CD4-positive, CD25-positive, alpha-beta regulatory T cell (primary cell): ENCODE data around the gene RAD51D. TPM values are rescaled to one million over a fixed set of nuclear protein-coding genes. Genes with fewer than 3 reads are reported as not detected.

ENCODE experiments used
- ATAC-seq, 2 donors: fragments of 150-1000 bp; cut with Tn5 transposase; one replicate each; pipeline ENCODE4 v1.10.0; 2021; ENCODE audit warnings: low read depth in 2 of 2, moderate number of reproducible peaks in 2 of 2, moderate library complexity in 1 of 2
- DNase-seq, 3 donors: peaks; one replicate each; pipeline versions ENCODE4 v3.0.0 to v3.0.0-alpha.2; 2012 to 2022; ENCODE audit warnings: mixed read lengths in 1 of 3
- H3K27ac ChIP-seq: one replicate; pipeline ENCODE4 v1.7.0; 2013; ENCODE audit warnings: mild to moderate bottlenecking, low read length; ENCODE audit not compliant: insufficient read depth, poor library complexity, severe bottlenecking
- H3K27me3 ChIP-seq: one replicate; pipeline ENCODE4 v1.7.0; 2013; ENCODE audit warnings: low read length; ENCODE audit not compliant: control insufficient read depth, insufficient read depth
- H3K36me3 ChIP-seq: one replicate; pipeline ENCODE4 v1.7.0; 2013; ENCODE audit warnings: mild to moderate bottlenecking, low read length, moderate library complexity; ENCODE audit not compliant: control insufficient read depth, insufficient read depth
- H3K4me1 ChIP-seq: 2 replicates; pipeline ENCODE4 v1.7.0; 2013; ENCODE audit warnings: mild to moderate bottlenecking, low read length; ENCODE audit not compliant: insufficient read depth, control insufficient read depth, poor library complexity, severe bottlenecking
- H3K4me3 ChIP-seq: one replicate; pipeline ENCODE4 v1.7.0; 2013; ENCODE audit warnings: low read depth, mild to moderate bottlenecking, low read length, moderate library complexity
- H3K9me3 ChIP-seq, 2 experiments: 1 replicate in 1 of 2; 2 replicates in 1 of 2; pipeline ENCODE4 v1.7.0; 2013; ENCODE audit warnings: low read length in 2 of 2, mild to moderate bottlenecking in 1 of 2, moderate library complexity in 1 of 2; ENCODE audit not compliant: control insufficient read depth in 2 of 2
- H3K27ac Mint-ChIP-seq, 3 donors: one replicate each; pipeline ENCODE4 v1.8.0; 2020 to 2022; ENCODE audit warnings: mild to moderate bottlenecking in 3 of 3, mixed read lengths in 3 of 3, moderate library complexity in 2 of 3
- H3K27me3 Mint-ChIP-seq: one replicate; pipeline ENCODE4 v1.8.0; 2022; ENCODE audit warnings: mild to moderate bottlenecking, mixed read lengths
- H3K36me3 Mint-ChIP-seq: one replicate; pipeline ENCODE4 v1.8.0; 2020; ENCODE audit warnings: mixed read lengths
- H3K4me1 Mint-ChIP-seq, 4 donors: one replicate each; pipeline ENCODE4 v1.8.0; 2020 to 2022; ENCODE audit warnings: mixed read lengths in 4 of 4, mild to moderate bottlenecking in 1 of 4
- H3K4me3 Mint-ChIP-seq, 4 donors: one replicate each; pipeline ENCODE4 v1.8.0; 2020 to 2022; ENCODE audit warnings: mild to moderate bottlenecking in 4 of 4, mixed read lengths in 4 of 4, moderate library complexity in 3 of 4
- H3K9me3 Mint-ChIP-seq, 7 donors: one replicate each; pipeline ENCODE4 v1.8.0; 2020 to 2022; ENCODE audit warnings: mixed read lengths in 7 of 7, mild to moderate bottlenecking in 3 of 7, moderate library complexity in 2 of 7
- polyA plus RNA-seq, 4 donors: library from polyadenylated mRNA; unstranded; fragments of 300-500 nt; fragmentation: Illumina TruSeq; gene quantifications; one replicate each; pipeline ENCODE4 v1.2.3, GENCODE V29; 2021
- total RNA-seq: library from RNA; stranded (reverse); gene quantifications from one replicate; pipeline ENCODE4 v1.2.3, GENCODE V29; 2022

Gene RAD51D
- total and polyA plus RNA-seq, 5 donors from 2014 or later = 7.0 to 11.7 (median 11.0) TPM

- Mint-ChIP-seq H3K4me1 (peaks cover 32 to 86% (median 65%) of the 10 kb centered on the region in 4 donors), H3K27me3 (no peaks in the 10 kb centered on the region), H3K36me3 (peaks cover 34% of the 10 kb centered on the region), H3K27ac (peak overlapping the region; percentile 18 to 96 (median 95)), H3K9me3 (no peaks in the 10 kb centered on the region), H3K4me3 (peak overlapping the region; percentile 56 to 76 (median 69))
- Histone ChIP-seq H3K4me1 (peaks cover 35% of the 10 kb centered on the region), H3K9me3 (no peaks in the 10 kb centered on the region), H3K4me3 (peak overlapping the region; percentile 57), H3K27ac (no peak overlapping the region), H3K27me3 (no peaks in the 10 kb centered on the region), H3K36me3 (peaks cover 22% of the 10 kb centered on the region)
- DNase-seq (no peak), ATAC-seq (no peak)
These were observed 57.4 kb downstream of the RAD51D start for GRCh38 chr17:35062308-35062707.

- Mint-ChIP-seq H3K27me3 (no peaks in the 10 kb centered on the region), H3K27ac (peak overlapping the region; percentile 44 to 90 (median 58)), H3K9me3 (peaks cover 0 to 4% (median 0%) of the 10 kb centered on the region in 7 donors), H3K4me1 (peaks cover 25 to 89% (median 68%) of the 10 kb centered on the region in 4 donors), H3K4me3 (peak overlapping the region in 3 of 4 donors; percentile 1 to 85 (median 31)), H3K36me3 (peaks cover 50% of the 10 kb centered on the region)
- Histone ChIP-seq H3K36me3 (peaks cover 28% of the 10 kb centered on the region), H3K4me1 (peaks cover 35% of the 10 kb centered on the region), H3K4me3 (no peak overlapping the region), H3K27ac (no peak overlapping the region), H3K27me3 (no peaks in the 10 kb centered on the region), H3K9me3 (no peaks in the 10 kb centered on the region)
- ATAC-seq (no peak), DNase-seq (no peak)
These were observed 62.2 kb downstream of the RAD51D start for GRCh38 chr17:35057332-35057915.

GRCh38 chr17:35056013-35056412 is 63.6 kb downstream of the RAD51D start:
- peaks cover 48% of the 10 kb centered on the region for H3K36me3 Mint-ChIP-seq
- H3K27me3 Mint-ChIP-seq = no peaks in the 10 kb centered on the region
- ATAC-seq = no peak
- Histone ChIP-seq H3K27ac (no peak overlapping the region), H3K4me1 (peaks cover 48% of the 10 kb centered on the region), H3K9me3 (no peaks in the 10 kb centered on the region), H3K36me3 (peaks cover 19% of the 10 kb centered on the region), H3K27me3 (no peaks in the 10 kb centered on the region), H3K4me3 (no peak overlapping the region)
- peak overlapping the region in 3 of 4 donors; percentile 18 to 72 (median 61) for H3K4me3 Mint-ChIP-seq
- DNase-seq = no peak
- peak overlapping the region; percentile 87 to 90 (median 89) for H3K27ac Mint-ChIP-seq
- H3K9me3 Mint-ChIP-seq = peaks cover 0 to 4% (median 0%) of the 10 kb centered on the region in 7 donors
- peaks cover 35 to 90% (median 78%) of the 10 kb centered on the region in 4 donors for H3K4me1 Mint-ChIP-seq

- H3K27ac ChIP-seq = peak overlapping the region; percentile 86
- H3K9me3 ChIP-seq = no peaks in the 10 kb centered on the region
- H3K36me3 Mint-ChIP-seq = peaks cover 32% of the 10 kb centered on the region
- H3K27me3 ChIP-seq = no peaks in the 10 kb centered on the region
- H3K9me3 Mint-ChIP-seq = peaks cover 0 to 4% (median 0%) of the 10 kb centered on the region in 7 donors
- peaks cover 10% of the 10 kb centered on the region for H3K36me3 ChIP-seq
- H3K4me1 ChIP-seq = peaks cover 70% of the 10 kb centered on the region
- DNase-seq (no peak), ATAC-seq (no peak)
- H3K27me3 Mint-ChIP-seq = peaks cover 4% of the 10 kb centered on the region
- peak overlapping the region; percentile 91 to 99 (median 92) for H3K27ac Mint-ChIP-seq
- H3K4me1 Mint-ChIP-seq = peaks cover 39 to 91% (median 79%) of the 10 kb centered on the region in 4 donors
- peak overlapping the region; percentile 75 for H3K4me3 ChIP-seq
- peak overlapping the region; percentile 65 to 86 (median 72) for H3K4me3 Mint-ChIP-seq
These were observed 66.5 kb downstream of the RAD51D start for GRCh38 chr17:35053204-35053603.

GRCh38 chr17:35052780-35053179 is 66.9 kb downstream of the RAD51D start:
- Histone ChIP-seq H3K36me3 (peaks cover 10% of the 10 kb centered on the region), H3K9me3 (no peaks in the 10 kb centered on the region), H3K4me3 (peak overlapping the region; percentile 75), H3K27ac (peak overlapping the region; percentile 86), H3K4me1 (peaks cover 74% of the 10 kb centered on the region), H3K27me3 (no peaks in the 10 kb centered on the region)
- ATAC-seq = no peak
- Mint-ChIP-seq H3K27me3 (peaks cover 4% of the 10 kb centered on the region), H3K9me3 (peaks cover 0 to 4% (median 0%) of the 10 kb centered on the region in 7 donors), H3K27ac (peak overlapping the region; percentile 91 to 99 (median 92)), H3K4me1 (peaks cover 35 to 87% (median 75%) of the 10 kb centered on the region in 4 donors), H3K4me3 (peak overlapping the region; percentile 65 to 86 (median 72)), H3K36me3 (peaks cover 28% of the 10 kb centered on the region)
- no peak for DNase-seq

- Mint-ChIP-seq H3K9me3 (peaks cover 0 to 4% (median 0%) of the 10 kb centered on the region in 7 donors), H3K27ac (peak overlapping the region; percentile 91 to 99 (median 92)), H3K4me3 (peak overlapping the region in 3 of 4 donors; percentile 65 to 76 (median 69)), H3K27me3 (peaks cover 4% of the 10 kb centered on the region), H3K4me1 (peaks cover 30 to 83% (median 71%) of the 10 kb centered on the region in 4 donors), H3K36me3 (peaks cover 23% of the 10 kb centered on the region)
- peaks cover 10% of the 10 kb centered on the region for H3K36me3 ChIP-seq
- DNase-seq (no peak), ATAC-seq (no peak)
- H3K27ac ChIP-seq = peak overlapping the region; percentile 86
- H3K9me3 ChIP-seq = no peaks in the 10 kb centered on the region
- no peaks in the 10 kb centered on the region for H3K27me3 ChIP-seq
- peaks cover 79% of the 10 kb centered on the region for H3K4me1 ChIP-seq
- peak overlapping the region; percentile 75 for H3K4me3 ChIP-seq
These were observed 67.4 kb downstream of the RAD51D start for GRCh38 chr17:35052241-35052610.

- H3K27ac Mint-ChIP-seq = peak overlapping the region; percentile 91 to 99 (median 92)
- Histone ChIP-seq H3K4me1 (peaks cover 85% of the 10 kb centered on the region), H3K9me3 (no peaks in the 10 kb centered on the region), H3K27me3 (no peaks in the 10 kb centered on the region), H3K36me3 (peaks cover 10% of the 10 kb centered on the region), H3K4me3 (peak overlapping the region; percentile 75), H3K27ac (peak overlapping the region; percentile 86)
- peak overlapping the region; percentile 61 to 76 (median 67) for H3K4me3 Mint-ChIP-seq
- peaks cover 0 to 4% (median 0%) of the 10 kb centered on the region in 7 donors for H3K9me3 Mint-ChIP-seq
- peaks cover 21% of the 10 kb centered on the region for H3K36me3 Mint-ChIP-seq
- peaks cover 4% of the 10 kb centered on the region for H3K27me3 Mint-ChIP-seq
- H3K4me1 Mint-ChIP-seq = peaks cover 33 to 84% (median 73%) of the 10 kb centered on the region in 4 donors
- peak in 1 of 3 donors; percentile 23 for DNase-seq
- no peak for ATAC-seq
These were observed 68.0 kb downstream of the RAD51D start for GRCh38 chr17:35051579-35052240.
